HG02840 (cell line): ENCODE measurements around the gene CEP85.

ENCODE experiments used
- ATAC-seq: cut with Tn5 transposase; IDR thresholded peaks from one replicate; pipeline ENCODE4 v1.9.1; 2021; ENCODE audit warnings: mild to moderate bottlenecking, moderate library complexity, moderate number of reproducible peaks; ENCODE audit not compliant: unreplicated experiment, low FRiP score

CEP85 gene

GRCh38 chr1:26275580-26276431 is 41.8 kb downstream of the CEP85 start:
- ATAC-seq = no peak

- ATAC-seq = no peak
Observed at GRCh38 chr1:26276432-26276838, 42.4 kb downstream of the CEP85 start.

GRCh38 chr1:26277261-26277661 is 43.3 kb downstream of the CEP85 start:
- no peak for ATAC-seq

GRCh38 chr1:26277719-26278118 is 43.7 kb downstream of the CEP85 start:
- no peak for ATAC-seq

- no peak for ATAC-seq
Observed at GRCh38 chr1:26278303-26278702, 44.3 kb downstream of the CEP85 start.

GRCh38 chr1:26278724-26279455 is 44.9 kb downstream of the CEP85 start:
- no peak for ATAC-seq

GRCh38 chr1:26279456-26280332 is 45.7 kb downstream of the CEP85 start, which contains the start of gene SH3BGRL3:
TSS of gene SH3BGRL3 (plus strand) at chr1:26280086. CDS start at chr1:26280156, 70 bp downstream.
- peak; percentile 55 for ATAC-seq

- ATAC-seq = no peak
Observed at GRCh38 chr1:26280333-26281042, 46.5 kb downstream of the CEP85 start.

- no peak for ATAC-seq
Observed at GRCh38 chr1:26281091-26281958, 47.3 kb downstream of the CEP85 start.

GRCh38 chr1:26281971-26282370 is 48.0 kb downstream of the CEP85 start:
- ATAC-seq = no peak

GRCh38 chr1:26282401-26282918 is 48.5 kb downstream of the CEP85 start:
- ATAC-seq = no peak

- no peak for ATAC-seq
Observed at GRCh38 chr1:26283279-26283853, 49.4 kb downstream of the CEP85 start.

- ATAC-seq = no peak
Observed at GRCh38 chr1:26283871-26284596, 50.0 kb downstream of the CEP85 start.

- no peak for ATAC-seq
Observed at GRCh38 chr1:26284597-26285347, 50.8 kb downstream of the CEP85 start.

- no peak for ATAC-seq
Observed at GRCh38 chr1:26285366-26286063, 51.5 kb downstream of the CEP85 start.

GRCh38 chr1:26286064-26286416 is 52.0 kb downstream of the CEP85 start:
- no peak for ATAC-seq
